Urinary bladder (tissue), 4 donors: ENCODE data around the gene CARMIL1. TPM values are rescaled to one million over a fixed set of nuclear protein-coding genes. Genes with fewer than 3 reads are reported as not detected.

Experiments
- DNase-seq: peaks from one replicate; pipeline ENCODE4 v3.0.0-alpha.2; 2015; ENCODE audit errors: extremely low spot score
- H3K27ac ChIP-seq: one replicate; pipeline ENCODE4 v1.5.1; 2013; ENCODE audit warnings: low read depth, mild to moderate bottlenecking, moderate library complexity
- H3K36me3 ChIP-seq: one replicate; pipeline ENCODE4 v1.6.1; 2013; ENCODE audit warnings: mild to moderate bottlenecking, moderate library complexity; ENCODE audit not compliant: insufficient read depth
- H3K4me1 ChIP-seq: one replicate; pipeline ENCODE4 v1.6.1; 2013; ENCODE audit warnings: mild to moderate bottlenecking, moderate library complexity; ENCODE audit not compliant: insufficient read depth
- H3K4me3 ChIP-seq: one replicate; pipeline ENCODE4 v1.5.1; 2013; ENCODE audit warnings: low read depth, low read length
- WGBS: extraction: QIAGEN DNeasy Blood & Tissue Kit; methylation state at CpG from one replicate; pipeline ENCODE4 v1.1.7; 2013; 5-methylcytosine and 5-hydroxymethylcytosine counted together
- polyA plus RNA-seq: library from polyadenylated mRNA; stranded (reverse); fragments of 200-250 nt; gene quantifications from one replicate; pipeline ENCODE4 v1.2.3, GENCODE V29; 2013
- total RNA-seq: library from RNA; depleted of rRNA; stranded (reverse); fragments of >200 nt; gene quantifications from one replicate; pipeline ENCODE4 v1.2.3, GENCODE V29; 2014
- donor health status: healthy with polysubstance abuse.
- donor health status: healthy.

The CARMIL1 gene
- total and polyA plus RNA-seq, 2 donors = 11.1 to 26.5 TPM

GRCh38 chr6:25407431-25407830 lies 128.3 kb downstream of the CARMIL1 start:
- DNase-seq = no peak
- 80% methylated on average over 3 of the region's 3 CpGs for WGBS
- H3K4me1 ChIP-seq = no peaks in the 10 kb centered on the region
- no peak overlapping the region for H3K4me3 ChIP-seq
- no peaks in the 10 kb centered on the region for H3K36me3 ChIP-seq
- no peak overlapping the region for H3K27ac ChIP-seq

GRCh38 chr6:25410102-25410501 lies 130.9 kb downstream of the CARMIL1 start:
- no peaks in the 10 kb centered on the region for H3K36me3 ChIP-seq
- H3K27ac ChIP-seq = no peak overlapping the region
- no peak overlapping the region for H3K4me3 ChIP-seq
- no peak for DNase-seq
- 87% methylated on average over 1 of the region's 1 CpG for WGBS
- H3K4me1 ChIP-seq = peaks cover 1% of the 10 kb centered on the region

GRCh38 chr6:25411316-25411950 lies 132.3 kb downstream of the CARMIL1 start:
- Histone ChIP-seq H3K4me3 (no peak overlapping the region), H3K27ac (no peak overlapping the region), H3K36me3 (no peaks in the 10 kb centered on the region), H3K4me1 (peaks cover 1% of the 10 kb centered on the region)
- 94% methylated on average over 7 of the region's 7 CpGs for WGBS
- no peak for DNase-seq

GRCh38 chr6:25413207-25413905 lies 134.2 kb downstream of the CARMIL1 start:
- DNase-seq = no peak
- Histone ChIP-seq H3K4me1 (peaks cover 1% of the 10 kb centered on the region), H3K36me3 (no peaks in the 10 kb centered on the region), H3K4me3 (no peak overlapping the region), H3K27ac (no peak overlapping the region)
- WGBS = 75% methylated on average over 1 of the region's 1 CpG

GRCh38 chr6:25414168-25414567 lies 135.0 kb downstream of the CARMIL1 start:
- WGBS = 21% methylated on average over 1 of the region's 1 CpG
- Histone ChIP-seq H3K4me3 (no peak overlapping the region), H3K27ac (no peak overlapping the region), H3K4me1 (peaks cover 1% of the 10 kb centered on the region), H3K36me3 (no peaks in the 10 kb centered on the region)
- no peak for DNase-seq

- no peaks in the 10 kb centered on the region for H3K36me3 ChIP-seq
- peaks cover 1% of the 10 kb centered on the region for H3K4me1 ChIP-seq
- H3K27ac ChIP-seq = no peak overlapping the region
- no peak for DNase-seq
- no peak overlapping the region for H3K4me3 ChIP-seq
These were observed 135.6 kb downstream of the CARMIL1 start for GRCh38 chr6:25414755-25415154.

- Histone ChIP-seq H3K27ac (no peak overlapping the region), H3K36me3 (no peaks in the 10 kb centered on the region), H3K4me3 (no peak overlapping the region), H3K4me1 (peaks cover 1% of the 10 kb centered on the region)
- WGBS = 76% methylated on average over 2 of the region's 2 CpGs
- no peak for DNase-seq
These were observed 136.1 kb downstream of the CARMIL1 start for GRCh38 chr6:25415274-25415673.

- DNase-seq = no peak
- 90% methylated on average over 4 of the region's 4 CpGs for WGBS
- H3K36me3 ChIP-seq = no peaks in the 10 kb centered on the region
- no peak overlapping the region for H3K4me3 ChIP-seq
- H3K4me1 ChIP-seq = peaks cover 1% of the 10 kb centered on the region
- no peak overlapping the region for H3K27ac ChIP-seq
These were observed 136.5 kb downstream of the CARMIL1 start for GRCh38 chr6:25415701-25416100.

- Histone ChIP-seq H3K36me3 (no peaks in the 10 kb centered on the region), H3K4me1 (peaks cover 1% of the 10 kb centered on the region), H3K4me3 (no peak overlapping the region), H3K27ac (no peak overlapping the region)
- 71% methylated on average over 2 of the region's 2 CpGs for WGBS
- DNase-seq = no peak
These were observed 138.0 kb downstream of the CARMIL1 start for GRCh38 chr6:25417046-25417605.

GRCh38 chr6:25418454-25419052 lies 139.4 kb downstream of the CARMIL1 start:
- no peaks in the 10 kb centered on the region for H3K36me3 ChIP-seq
- DNase-seq = no peak
- 63% methylated on average over 5 of the region's 5 CpGs for WGBS
- H3K4me3 ChIP-seq = no peak overlapping the region
- H3K4me1 ChIP-seq = peaks cover 1% of the 10 kb centered on the region
- no peak overlapping the region for H3K27ac ChIP-seq

GRCh38 chr6:25419879-25420278 lies 140.7 kb downstream of the CARMIL1 start:
- 98% methylated on average over 5 of the region's 5 CpGs for WGBS
- H3K27ac ChIP-seq = no peak overlapping the region

GRCh38 chr6:25423358-25423757 lies 144.2 kb downstream of the CARMIL1 start:
- no peaks in the 10 kb centered on the region for H3K4me1 ChIP-seq
- H3K4me3 ChIP-seq = no peak overlapping the region
- DNase-seq = no peak
- WGBS = 85% methylated on average over 6 of the region's 6 CpGs
- H3K36me3 ChIP-seq = no peaks in the 10 kb centered on the region
- H3K27ac ChIP-seq = no peak overlapping the region

More at GRCh38 chr6:25419879-25420278, 140.7 kb downstream of the CARMIL1 start:
- no peak for DNase-seq
- H3K36me3 ChIP-seq = no peaks in the 10 kb centered on the region
- no peaks in the 10 kb centered on the region for H3K4me1 ChIP-seq
- no peak overlapping the region for H3K4me3 ChIP-seq

GRCh38 chr6:25424303-25424702 lies 145.1 kb downstream of the CARMIL1 start:
- WGBS = 96% methylated on average over 1 of the region's 1 CpG

GRCh38 chr6:25427549-25427948 lies 148.4 kb downstream of the CARMIL1 start:
- no peak for DNase-seq
- Histone ChIP-seq H3K4me1 (no peaks in the 10 kb centered on the region), H3K36me3 (no peaks in the 10 kb centered on the region), H3K27ac (no peak overlapping the region), H3K4me3 (no peak overlapping the region)
- WGBS = 63% methylated on average over 2 of the region's 2 CpGs

More at GRCh38 chr6:25424303-25424702, 145.1 kb downstream of the CARMIL1 start:
- Histone ChIP-seq H3K27ac (no peak overlapping the region), H3K36me3 (no peaks in the 10 kb centered on the region), H3K4me3 (no peak overlapping the region), H3K4me1 (no peaks in the 10 kb centered on the region)
- no peak for DNase-seq
